Measurements from ENCODE around the gene PRKAG1.
A peak's percentile ranks its signal among the peaks of the same experiment; 100 is the strongest.

The PRKAG1 gene

GRCh38 chr12:48973941-48974673 is 44.5 kb downstream of the PRKAG1 start:
- Mint-ChIP-seq H3K4me3 (no peak overlapping the region), H3K36me3 (ENCODE audit: insufficient read depth) (peaks cover 25% of the 10 kb centered on the region), H3K27me3 (peaks cover 32 to 41% of the 10 kb centered on the region in 2 donors), H3K27ac (no peak overlapping the region), H3K9me3 (no peaks in the 10 kb centered on the region), H3K4me1 (ENCODE audit: low read depth in 2 of 2) (peaks cover 33 to 40% of the 10 kb centered on the region in 2 donors)
- peak in 1 of 3 experiments; percentile 36 for DNase-seq
- no peak for ATAC-seq (replicated peaks)

- Mint-ChIP-seq H3K27me3 (peaks cover 32 to 41% of the 10 kb centered on the region in 2 donors), H3K9me3 (no peaks in the 10 kb centered on the region)
Observed at GRCh38 chr12:48973531-48973930, 45.0 kb downstream of the PRKAG1 start.

DNA sequence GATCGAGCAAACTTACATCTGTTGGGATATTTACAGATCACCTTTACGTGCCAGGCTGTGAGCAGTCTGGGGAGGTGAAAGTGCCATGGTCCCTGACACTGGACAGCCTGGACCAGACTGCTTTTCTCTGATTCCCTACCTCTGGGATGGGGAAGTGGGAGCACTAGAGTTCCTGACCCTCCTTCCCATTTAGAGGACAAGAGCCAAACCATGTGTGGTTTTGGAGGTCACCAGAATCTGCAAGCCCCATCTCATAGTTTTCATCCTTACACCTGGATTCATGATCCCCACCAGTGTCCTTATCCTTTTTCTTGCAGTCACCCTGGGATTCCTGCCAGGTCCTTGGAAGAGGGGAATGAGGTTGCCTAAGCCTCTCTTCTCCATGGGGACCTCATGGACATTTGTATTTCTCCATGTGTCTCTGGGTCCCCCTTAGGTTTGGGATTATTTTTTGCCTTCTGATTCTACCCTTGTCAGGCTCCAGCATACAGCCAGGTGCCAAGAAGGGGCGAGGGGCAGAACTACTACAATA is 45.6 kb downstream of the PRKAG1 start:
- DNase-seq (no peak), ATAC-seq (replicated peaks) (no peak)
- Mint-ChIP-seq H3K9me3 (no peaks in the 10 kb centered on the region), H3K4me3 (no peak overlapping the region), H3K36me3 (ENCODE audit: insufficient read depth) (peaks cover 20% of the 10 kb centered on the region), H3K4me1 (ENCODE audit: low read depth in 2 of 2) (peaks cover 28 to 35% of the 10 kb centered on the region in 2 donors), H3K27ac (no peak overlapping the region), H3K27me3 (peaks cover 32 to 41% of the 10 kb centered on the region in 2 donors)

More at GRCh38 chr12:48973531-48973930, 45.0 kb downstream of the PRKAG1 start:
- H3K27ac Mint-ChIP-seq = no peak overlapping the region
- DNase-seq = no peak
- peaks cover 20% of the 10 kb centered on the region for H3K36me3 Mint-ChIP-seq (ENCODE audit: insufficient read depth)
- no peak overlapping the region for H3K4me3 Mint-ChIP-seq
- ATAC-seq (replicated peaks) = no peak
- peaks cover 28 to 35% of the 10 kb centered on the region in 2 donors for H3K4me1 Mint-ChIP-seq (ENCODE audit: low read depth in 2 of 2)

DNA sequence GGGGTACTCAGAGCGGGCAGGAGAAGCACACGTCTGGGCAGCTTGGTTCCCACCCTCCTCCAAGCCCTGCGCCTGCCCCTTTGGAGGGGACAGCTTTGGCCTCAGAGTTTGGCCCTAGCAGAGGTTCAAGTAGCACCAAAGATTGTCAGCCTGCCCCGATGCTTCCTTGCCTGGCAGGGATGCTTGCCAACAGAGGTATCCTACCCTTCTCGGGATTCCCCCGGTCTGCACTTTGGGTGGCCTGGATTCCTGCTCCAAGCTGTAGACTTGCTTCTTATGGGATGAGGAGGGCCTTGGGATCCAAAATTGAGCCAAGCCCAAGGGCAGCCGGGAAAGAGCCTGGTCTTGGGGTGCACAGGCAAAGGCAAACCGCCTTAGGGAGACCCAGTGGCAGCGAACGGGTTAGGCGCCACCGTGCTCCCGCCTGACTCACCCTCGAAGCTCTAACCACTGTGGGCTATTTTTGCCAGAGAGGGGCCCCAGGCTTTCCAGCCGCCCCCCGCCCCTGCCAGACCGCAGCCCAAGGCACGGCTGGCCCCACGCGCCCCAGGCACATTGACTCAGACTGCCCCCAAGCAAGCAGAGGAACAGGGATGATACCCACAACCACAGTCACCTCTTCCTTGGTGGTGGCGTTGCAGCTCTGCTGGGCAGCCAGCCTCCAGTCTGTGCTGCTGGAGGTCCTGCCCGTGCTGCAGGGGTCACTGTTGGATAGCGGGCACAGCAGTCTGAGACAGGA is 46.2 kb downstream of the PRKAG1 start:
- peaks cover 32 to 41% of the 10 kb centered on the region in 2 donors for H3K27me3 Mint-ChIP-seq
- H3K4me3 Mint-ChIP-seq = peak overlapping the region; percentile 74 to 89
- peaks cover 22 to 29% of the 10 kb centered on the region in 2 donors for H3K4me1 Mint-ChIP-seq (ENCODE audit: low read depth in 2 of 2)
- DNase-seq (peak in 1 of 3 experiments; percentile 17), ATAC-seq (replicated peaks) (peak; percentile 18)
- H3K36me3 Mint-ChIP-seq (ENCODE audit: insufficient read depth) = peaks cover 14% of the 10 kb centered on the region
- H3K27ac Mint-ChIP-seq = peak overlapping the region; percentile 19 to 68
- no peaks in the 10 kb centered on the region for H3K9me3 Mint-ChIP-seq

DNA sequence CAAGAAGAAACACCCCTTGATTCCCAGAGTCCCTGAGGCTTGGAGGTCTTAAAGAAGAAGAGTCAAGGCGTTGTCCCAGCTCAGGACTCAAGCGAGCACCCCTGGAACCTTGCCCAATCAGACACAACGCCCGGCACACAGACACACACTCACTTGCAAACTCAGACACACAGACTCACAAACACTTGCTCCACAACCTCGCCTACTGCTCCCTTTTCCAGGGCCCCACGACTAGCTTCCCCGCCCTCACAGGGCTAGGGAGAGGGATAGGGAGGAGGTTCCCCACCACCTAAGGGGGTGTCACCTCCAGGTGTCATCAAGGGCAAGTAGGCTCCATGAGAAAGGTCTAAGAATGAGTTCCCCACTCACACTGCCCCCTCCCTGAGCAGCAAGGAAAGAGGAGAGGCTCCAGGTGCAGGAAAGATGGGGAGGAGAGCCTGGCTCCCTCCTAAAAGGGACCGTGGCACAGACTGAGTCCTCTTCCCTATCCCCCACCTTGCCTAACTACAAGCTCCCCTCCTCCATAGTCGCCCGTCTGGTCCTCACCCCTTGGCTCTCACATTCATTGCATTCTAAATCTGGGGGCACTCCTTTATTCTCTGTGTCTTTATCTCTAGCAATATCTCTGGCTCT is 47.8 kb downstream of the PRKAG1 start:
- no peaks in the 10 kb centered on the region for H3K9me3 Mint-ChIP-seq
- H3K4me3 Mint-ChIP-seq = peak overlapping the region; percentile 74 to 89

DNA sequence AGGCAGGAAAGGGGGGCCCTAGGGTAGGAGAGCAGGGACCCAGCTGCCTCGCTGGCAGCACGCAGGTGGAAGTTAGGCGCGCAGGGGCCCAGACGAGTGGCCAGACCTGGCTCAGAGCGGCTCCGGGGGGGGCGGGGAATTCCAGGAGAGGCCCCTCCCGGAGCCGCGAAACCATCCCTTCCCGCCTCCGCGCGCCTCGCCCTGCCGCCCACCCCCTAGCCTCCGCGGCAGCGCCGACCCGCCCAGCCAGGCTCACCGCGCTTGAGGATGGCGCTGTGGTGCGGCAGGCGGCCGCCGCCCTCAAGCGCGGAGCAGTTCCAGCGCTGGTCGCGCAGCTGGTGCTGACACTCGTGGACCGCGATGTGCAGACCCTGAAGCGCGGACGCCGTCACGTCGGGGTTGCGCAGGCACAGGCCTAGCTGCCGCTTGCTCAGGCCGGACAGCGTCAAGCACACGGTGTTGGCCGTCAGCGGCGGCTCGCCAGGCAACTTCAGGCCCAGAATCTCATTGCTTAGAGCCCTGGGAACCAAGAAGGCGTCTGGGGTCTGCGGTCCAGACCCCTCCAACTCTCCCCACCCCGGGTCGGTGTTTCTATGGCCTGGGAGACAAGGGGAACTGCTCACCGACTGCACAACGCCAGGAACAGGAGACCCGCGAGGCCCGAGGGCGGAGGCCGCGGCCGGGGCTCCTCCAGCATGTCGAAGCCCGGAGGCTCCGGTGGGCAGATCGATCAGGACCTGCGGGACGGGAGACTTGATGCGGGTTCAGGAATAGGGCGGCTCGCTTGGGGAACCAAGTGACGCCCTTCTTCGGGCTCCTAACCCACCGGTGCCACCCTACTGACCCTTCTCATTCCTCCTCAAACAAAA is 48.5 kb downstream of the PRKAG1 start:
- Mint-ChIP-seq H3K27ac (no peak overlapping the region), H3K27me3 (peaks cover 32 to 41% of the 10 kb centered on the region in 2 donors), H3K36me3 (ENCODE audit: insufficient read depth) (peaks cover 12% of the 10 kb centered on the region), H3K9me3 (no peaks in the 10 kb centered on the region), H3K4me1 (ENCODE audit: low read depth in 2 of 2) (peaks cover 18 to 25% of the 10 kb centered on the region in 2 donors), H3K4me3 (peak overlapping the region; percentile 74 to 89)
- peak in 2 of 3 experiments; percentile 20 to 27 for DNase-seq
- peak; percentile 71 for ATAC-seq (replicated peaks)

More for the DNA sequence above, 47.8 kb downstream of the PRKAG1 start:
- Mint-ChIP-seq H3K36me3 (ENCODE audit: insufficient read depth) (peaks cover 12% of the 10 kb centered on the region), H3K4me1 (ENCODE audit: low read depth in 2 of 2) (peaks cover 18 to 25% of the 10 kb centered on the region in 2 donors), H3K27ac (peak overlapping the region in 1 of 2 donors; percentile 19), H3K27me3 (peaks cover 32 to 41% of the 10 kb centered on the region in 2 donors)
- ATAC-seq (replicated peaks) = no peak
- no peak for DNase-seq

GRCh38 chr12:48969160-48969771 is 49.3 kb downstream of the PRKAG1 start:
- Mint-ChIP-seq H3K27ac (no peak overlapping the region), H3K36me3 (ENCODE audit: insufficient read depth) (peaks cover 12% of the 10 kb centered on the region), H3K27me3 (peaks cover 32 to 40% of the 10 kb centered on the region in 2 donors), H3K4me3 (peak overlapping the region; percentile 27 to 74), H3K4me1 (ENCODE audit: low read depth in 2 of 2) (peaks cover 18 to 25% of the 10 kb centered on the region in 2 donors), H3K9me3 (no peaks in the 10 kb centered on the region)
- DNase-seq (no peak), ATAC-seq (replicated peaks) (no peak)

- ATAC-seq (replicated peaks) (no peak), DNase-seq (no peak)
- H3K9me3 Mint-ChIP-seq = no peaks in the 10 kb centered on the region
- no peak overlapping the region for H3K27ac Mint-ChIP-seq
- H3K4me1 Mint-ChIP-seq (ENCODE audit: low read depth in 2 of 2) = peaks cover 18 to 25% of the 10 kb centered on the region in 2 donors
- H3K27me3 Mint-ChIP-seq = peaks cover 29 to 32% of the 10 kb centered on the region in 2 donors
- peaks cover 8% of the 10 kb centered on the region for H3K36me3 Mint-ChIP-seq (ENCODE audit: insufficient read depth)
- no peak overlapping the region for H3K4me3 Mint-ChIP-seq
Observed at GRCh38 chr12:48968467-48968866, 50.1 kb downstream of the PRKAG1 start.

GRCh38 chr12:48967991-48968390 is 50.6 kb downstream of the PRKAG1 start:
- H3K9me3 Mint-ChIP-seq = no peaks in the 10 kb centered on the region
- peaks cover 18 to 25% of the 10 kb centered on the region in 2 donors for H3K4me1 Mint-ChIP-seq (ENCODE audit: low read depth in 2 of 2)
- ATAC-seq (replicated peaks) (no peak), DNase-seq (no peak)
- no peak overlapping the region for H3K4me3 Mint-ChIP-seq
- peaks cover 8% of the 10 kb centered on the region for H3K36me3 Mint-ChIP-seq (ENCODE audit: insufficient read depth)
- no peak overlapping the region for H3K27ac Mint-ChIP-seq
- H3K27me3 Mint-ChIP-seq = peaks cover 26 to 27% of the 10 kb centered on the region in 2 donors

GRCh38 chr12:48966177-48966895 is 52.2 kb downstream of the PRKAG1 start:
- no peak for DNase-seq
- peaks cover 10 to 11% of the 10 kb centered on the region in 2 donors for H3K27me3 Mint-ChIP-seq
- no peak for ATAC-seq (replicated peaks)
- H3K9me3 Mint-ChIP-seq = no peaks in the 10 kb centered on the region
- peaks cover 9 to 14% of the 10 kb centered on the region in 2 donors for H3K4me1 Mint-ChIP-seq (ENCODE audit: low read depth in 2 of 2)
- peaks cover 2% of the 10 kb centered on the region for H3K36me3 Mint-ChIP-seq (ENCODE audit: insufficient read depth)
- no peak overlapping the region for H3K27ac Mint-ChIP-seq
- no peak overlapping the region for H3K4me3 Mint-ChIP-seq

DNA sequence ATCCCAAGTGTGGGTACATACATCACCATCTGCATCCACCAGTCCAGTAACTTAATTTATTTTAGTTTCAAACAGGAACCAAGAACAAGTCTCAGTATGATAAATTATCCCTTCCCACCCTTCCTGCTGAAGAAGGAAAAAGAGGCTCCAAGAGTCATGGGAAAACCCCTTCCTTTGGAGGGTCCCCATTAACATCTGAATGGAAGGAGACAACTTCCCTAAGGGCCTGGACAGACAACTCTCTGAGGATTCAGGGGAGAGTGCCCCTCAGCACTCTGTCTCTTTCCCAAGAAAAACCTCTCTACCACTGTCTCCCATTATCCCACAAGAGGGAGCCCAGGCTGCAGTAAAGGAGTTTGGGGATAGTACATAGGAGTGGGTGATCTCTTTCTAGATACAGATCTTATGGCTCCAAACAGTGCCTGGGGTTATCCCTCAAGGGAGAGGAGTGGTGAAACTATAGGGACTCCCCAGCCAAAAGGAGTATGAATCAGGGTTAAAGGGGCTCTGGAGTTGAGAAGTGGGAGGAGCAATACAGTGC is 53.2 kb downstream of the PRKAG1 start:
- Mint-ChIP-seq H3K27ac (peak overlapping the region in 1 of 2 donors; percentile 42), H3K4me1 (ENCODE audit: low read depth in 2 of 2) (peaks cover 0 to 5% of the 10 kb centered on the region in 2 donors), H3K36me3 (ENCODE audit: insufficient read depth) (no peaks in the 10 kb centered on the region), H3K4me3 (no peak overlapping the region), H3K27me3 (peaks cover 7 to 11% of the 10 kb centered on the region in 2 donors), H3K9me3 (no peaks in the 10 kb centered on the region)
- ATAC-seq (replicated peaks) (no peak), DNase-seq (no peak)
